Lower lobe of right lung (tissue), 2 donors: Measurements from ENCODE around the gene TMEM41B. TPM values are rescaled to one million over a fixed set of nuclear protein-coding genes. Genes with fewer than 3 reads are reported as not detected.
"Not testable (repeated sequence)": the region's sequence is repeated elsewhere in the genome, so short reads cannot be mapped to it uniquely, and the experiment has no call there.

Source experiments
- ATAC-seq, 2 donors: fragments of 200-7000 bp; cut with Tn5 transposase; one replicate each; pipeline ENCODE4 v1.9.1; 2020 to 2022; ENCODE audit warnings: mild to moderate bottlenecking in 2 of 2, moderate library complexity in 2 of 2
- DNase-seq: peaks from one replicate; pipeline ENCODE4 v3.0.0-alpha.2; 2020
- H3K27ac ChIP-seq: fragments of 200-600 bp; one replicate; pipeline ENCODE4 v1.8.0; 2022
- H3K27me3 ChIP-seq: fragments of 200-600 bp; one replicate; pipeline ENCODE4 v1.8.0; 2022; ENCODE audit warnings: low read depth
- H3K36me3 ChIP-seq: fragments of 200-600 bp; one replicate; pipeline ENCODE4 v1.8.0; 2022; ENCODE audit warnings: mild to moderate bottlenecking
- H3K4me1 ChIP-seq: fragments of 200-600 bp; one replicate; pipeline ENCODE4 v1.8.0; 2022
- H3K4me3 ChIP-seq: fragments of 200-600 bp; one replicate; pipeline ENCODE4 v1.8.0; 2022; ENCODE audit warnings: mild to moderate bottlenecking
- H3K9me3 ChIP-seq: fragments of 200-600 bp; one replicate; pipeline ENCODE4 v1.8.0; 2022
- intact Hi-C: fragments of 100-400 bp; cut with DNase I; formaldehyde crosslinking; loops from one replicate; pipeline ENCODE4 v1.11.0; 2022
- total RNA-seq: library from RNA; stranded (reverse); fragmentation: NEBNext Ultra II Directional; extraction: Animal tissue kit (Norgen Biotek cat#: 25700); gene quantifications from one replicate; pipeline ENCODE4 v1.2.1, GENCODE V29; 2021
- TF ChIP-seq, protein P1 (sequence below): fragments of 200-600 bp; IDR thresholded peaks from one replicate; pipeline ENCODE4 v1.8.0; 2022; ENCODE audit warnings: antibody characterized with exemption, mild to moderate bottlenecking
- donor health status: DM: no; HTN: yes; CAD: no; lungs with severe emphysema.

TMEM41B gene
- total RNA-seq, 1 donor from 2014 or later, result 58.1 TPM

DNA sequence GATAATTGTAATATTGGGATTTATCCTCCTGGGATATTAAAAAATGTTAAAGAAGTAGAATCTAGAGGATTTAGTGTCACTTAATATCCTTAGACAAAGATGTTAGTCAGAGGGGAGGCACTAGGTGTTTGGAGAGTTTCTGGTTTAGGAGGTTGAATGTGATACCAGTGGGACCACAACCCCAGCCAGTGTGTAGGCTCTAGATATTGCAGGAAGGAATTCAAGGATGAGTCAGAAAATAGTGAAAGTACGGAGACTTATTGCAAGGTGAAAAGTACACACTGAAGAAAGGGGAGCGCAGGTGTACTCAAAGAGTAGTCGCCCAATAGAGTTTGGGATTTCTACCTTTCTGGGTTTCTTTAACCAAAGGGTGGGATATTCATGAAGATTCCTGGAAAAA lies 5.7 kb upstream of the TMEM41B start:
- Histone ChIP-seq H3K27me3 (no peaks in the 10 kb centered on the region), H3K4me1 (peaks cover 15% of the 10 kb centered on the region), H3K4me3 (no peak overlapping the region), H3K27ac (peak overlapping the region; percentile 75), H3K36me3 (no peaks in the 10 kb centered on the region), H3K9me3 (no peaks in the 10 kb centered on the region)
- intact Hi-C loops, result no loop called here
- ATAC-seq, result peak in 1 of 2 donors; percentile 24
- no peak for DNase-seq
- TF ChIP-seq, protein P1, sequence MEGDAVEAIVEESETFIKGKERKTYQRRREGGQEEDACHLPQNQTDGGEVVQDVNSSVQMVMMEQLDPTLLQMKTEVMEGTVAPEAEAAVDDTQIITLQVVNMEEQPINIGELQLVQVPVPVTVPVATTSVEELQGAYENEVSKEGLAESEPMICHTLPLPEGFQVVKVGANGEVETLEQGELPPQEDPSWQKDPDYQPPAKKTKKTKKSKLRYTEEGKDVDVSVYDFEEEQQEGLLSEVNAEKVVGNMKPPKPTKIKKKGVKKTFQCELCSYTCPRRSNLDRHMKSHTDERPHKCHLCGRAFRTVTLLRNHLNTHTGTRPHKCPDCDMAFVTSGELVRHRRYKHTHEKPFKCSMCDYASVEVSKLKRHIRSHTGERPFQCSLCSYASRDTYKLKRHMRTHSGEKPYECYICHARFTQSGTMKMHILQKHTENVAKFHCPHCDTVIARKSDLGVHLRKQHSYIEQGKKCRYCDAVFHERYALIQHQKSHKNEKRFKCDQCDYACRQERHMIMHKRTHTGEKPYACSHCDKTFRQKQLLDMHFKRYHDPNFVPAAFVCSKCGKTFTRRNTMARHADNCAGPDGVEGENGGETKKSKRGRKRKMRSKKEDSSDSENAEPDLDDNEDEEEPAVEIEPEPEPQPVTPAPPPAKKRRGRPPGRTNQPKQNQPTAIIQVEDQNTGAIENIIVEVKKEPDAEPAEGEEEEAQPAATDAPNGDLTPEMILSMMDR, result no peak

DNA sequence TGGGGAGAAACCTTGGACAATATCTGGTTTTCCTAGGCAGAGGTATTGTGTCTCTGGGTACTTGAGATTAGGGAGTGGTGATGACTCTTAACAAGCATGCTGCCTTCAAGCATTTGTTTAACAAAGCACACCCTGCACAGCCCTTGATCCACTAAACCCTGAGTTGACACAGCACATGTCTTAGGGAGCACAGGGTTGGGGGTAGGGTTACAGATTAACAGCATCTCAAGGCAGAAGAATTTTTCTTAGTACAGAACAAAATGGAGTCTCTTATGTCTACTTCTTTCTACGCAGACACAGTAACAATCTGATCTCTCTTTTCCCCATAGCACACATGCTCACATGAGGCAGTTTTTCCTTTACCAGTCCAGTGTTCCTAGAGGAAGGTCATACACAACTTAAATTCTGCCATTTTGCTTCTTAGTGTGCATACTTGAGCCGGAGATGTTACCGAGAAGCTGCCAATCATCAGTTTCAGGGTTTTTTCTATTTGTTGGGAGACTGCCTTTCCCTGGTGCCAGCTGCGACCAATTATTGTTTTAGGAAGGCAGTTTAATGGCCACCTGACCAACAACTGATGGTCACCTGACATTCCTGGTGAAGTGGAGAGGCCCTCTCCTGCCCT lies 5.1 kb upstream of the TMEM41B start:
- H3K27me3 ChIP-seq, intact Hi-C loops, DNase-seq, H3K9me3 ChIP-seq, H3K36me3 ChIP-seq, H3K4me3 ChIP-seq: not testable (repeated sequence)
- Histone ChIP-seq H3K27ac (peak overlapping the region; percentile 75), H3K4me1 (peaks cover 16% of the 10 kb centered on the region)
- ATAC-seq, result peak in 1 of 2 donors; percentile 32

DNA sequence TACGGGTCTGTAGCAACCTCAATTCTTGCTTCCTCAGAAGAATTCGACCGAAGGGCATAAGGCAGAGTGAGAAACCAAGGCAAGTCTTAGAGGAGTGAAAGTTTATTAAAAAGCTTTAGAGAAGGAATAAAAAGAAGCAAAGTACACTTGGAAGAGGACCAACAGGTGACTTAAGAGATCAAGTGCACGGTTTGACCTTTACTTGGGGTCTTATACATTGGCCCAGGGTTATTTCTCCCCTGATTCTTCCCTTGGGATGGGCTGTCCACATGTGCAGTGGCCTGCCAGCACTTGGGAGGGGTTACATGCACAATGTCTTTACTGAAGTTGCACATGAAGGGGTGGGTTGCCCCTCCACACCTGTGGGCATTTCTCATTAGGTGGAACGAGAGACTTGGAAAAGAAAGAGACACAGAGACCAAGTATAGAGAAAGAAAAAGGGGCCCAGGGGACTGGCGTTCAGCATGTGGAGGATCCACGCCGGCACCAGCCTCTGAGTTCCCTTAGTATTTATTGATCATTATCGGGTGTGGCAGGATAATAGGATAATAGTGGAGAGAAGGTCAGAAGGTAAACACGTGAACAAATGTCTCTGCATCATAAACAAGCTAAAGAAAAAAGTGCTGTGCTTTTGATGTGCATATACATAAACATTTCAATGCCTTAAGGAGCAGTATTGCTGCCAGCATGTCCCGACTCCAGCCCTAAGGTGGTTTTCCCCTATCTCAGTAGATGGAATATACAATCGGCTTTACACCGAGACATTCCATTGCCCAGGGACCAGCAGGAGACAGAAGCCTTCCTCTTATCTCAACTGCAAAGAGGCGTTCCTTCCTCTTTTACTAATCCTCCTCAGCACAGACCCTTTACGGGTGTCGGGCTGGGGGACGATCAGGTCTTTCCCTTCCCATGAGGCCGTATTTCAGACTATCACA lies 4.3 kb upstream of the TMEM41B start:
- H3K9me3 ChIP-seq, intact Hi-C loops, H3K36me3 ChIP-seq, H3K4me3 ChIP-seq, ATAC-seq, DNase-seq, H3K27me3 ChIP-seq: not testable (repeated sequence)
- Histone ChIP-seq H3K27ac (peak overlapping the region; percentile 68), H3K4me1 (peaks cover 16% of the 10 kb centered on the region)

DNA sequence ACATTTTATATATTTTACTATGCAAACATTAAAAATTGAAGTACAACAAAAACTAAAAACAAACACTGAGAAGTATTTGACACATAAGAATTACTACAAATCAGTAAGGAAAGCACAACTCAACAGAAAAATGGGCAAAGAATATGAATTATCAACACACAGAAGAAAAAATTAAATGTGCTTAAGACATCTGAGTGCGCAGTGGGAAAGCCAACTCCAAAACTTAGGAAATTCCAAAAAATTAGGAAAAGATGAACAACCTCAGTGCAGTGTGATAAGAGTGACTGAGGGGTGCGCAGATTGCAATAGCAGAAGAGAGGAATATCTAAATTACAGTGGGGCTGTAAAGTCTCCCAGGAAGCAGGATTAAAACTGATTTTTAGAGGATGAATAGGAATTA lies 1.9 kb upstream of the TMEM41B start:
- Histone ChIP-seq H3K36me3 (no peaks in the 10 kb centered on the region), H3K27ac (no peak overlapping the region), H3K4me3 (no peak overlapping the region), H3K9me3 (no peaks in the 10 kb centered on the region), H3K4me1 (peaks cover 34% of the 10 kb centered on the region), H3K27me3 (no peaks in the 10 kb centered on the region)
- ATAC-seq (no peak), DNase-seq (no peak)
- TF ChIP-seq, protein P1, result no peak
- intact Hi-C loops, result no loop called here

DNA sequence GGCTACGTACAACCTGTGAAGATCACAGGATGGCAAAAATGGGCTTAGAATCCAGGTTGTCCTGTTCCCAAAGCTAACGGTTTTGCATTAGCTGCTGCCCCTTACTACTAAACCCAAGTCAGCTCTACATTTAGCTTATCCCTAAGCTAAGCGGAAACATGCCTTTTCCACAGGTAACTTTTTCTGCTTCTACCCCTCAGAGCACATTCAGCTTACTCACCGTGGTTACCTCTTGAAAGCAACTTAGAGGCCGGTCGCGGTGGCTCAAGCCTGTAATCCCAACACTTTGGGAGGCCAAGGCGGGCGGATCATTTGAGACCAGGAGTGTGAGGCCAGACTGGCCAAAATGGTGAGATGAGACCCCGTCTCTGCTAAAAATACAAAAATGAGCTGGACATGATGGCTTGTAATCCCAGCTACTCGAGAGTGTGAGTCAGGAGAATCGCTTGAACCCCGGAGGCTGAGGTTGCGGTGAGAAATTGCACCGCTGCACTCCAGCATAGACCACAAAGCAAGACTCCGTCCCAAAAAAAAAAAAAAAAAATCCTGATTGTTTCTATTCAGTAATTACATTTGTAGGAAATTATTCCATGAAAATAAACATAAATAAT lies 790 bp upstream of the TMEM41B start:
- H3K4me3 ChIP-seq, result peak overlapping the region; percentile 92
- TF ChIP-seq, protein P1, result no peak
- peak; percentile 55 for DNase-seq
- H3K4me1 ChIP-seq, result peaks cover 34% of the 10 kb centered on the region
- H3K27ac ChIP-seq, result peak overlapping the region; percentile 87
- no peaks in the 10 kb centered on the region for H3K9me3 ChIP-seq
- no peaks in the 10 kb centered on the region for H3K27me3 ChIP-seq
- peak in 1 of 2 donors; percentile 0 for ATAC-seq
- H3K36me3 ChIP-seq, result no peaks in the 10 kb centered on the region
- intact Hi-C loops, result no loop called here

DNA sequence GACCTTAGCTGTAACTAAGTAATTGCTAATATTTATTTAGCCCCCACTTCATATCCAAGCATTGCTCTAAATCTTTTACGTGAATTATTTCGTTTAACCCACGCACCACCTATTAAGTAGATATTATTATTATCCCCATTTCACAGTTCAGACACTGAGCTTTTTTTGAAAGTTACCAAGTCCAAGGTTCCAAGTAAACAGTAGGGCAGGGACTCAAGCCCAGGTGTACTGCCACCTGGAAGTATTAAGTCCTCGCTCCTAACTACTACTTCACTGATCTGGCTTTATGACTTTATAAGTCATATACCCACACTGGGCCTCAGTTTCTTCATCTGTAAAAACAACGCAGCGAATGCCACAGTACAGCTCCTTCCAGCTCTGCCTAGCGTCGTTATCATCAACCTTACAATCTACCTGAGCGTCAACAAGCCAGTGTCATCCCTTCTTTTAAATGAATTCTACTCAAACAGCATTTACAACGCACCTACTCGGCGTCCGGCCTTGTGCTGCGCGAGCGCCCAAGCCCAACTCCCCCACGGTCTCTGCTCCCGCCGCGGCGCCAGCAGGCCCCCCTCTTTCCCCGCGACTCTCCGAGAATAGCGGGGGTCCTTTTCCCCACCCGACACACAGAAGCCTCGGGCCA lies 624 bp downstream of the TMEM41B start:
- no peaks in the 10 kb centered on the region for H3K9me3 ChIP-seq
- DNase-seq, result no peak
- no peaks in the 10 kb centered on the region for H3K36me3 ChIP-seq
- peak; percentile 42 to 48 for ATAC-seq
- intact Hi-C loops, result no loop called here
- H3K4me1 ChIP-seq, result peaks cover 30% of the 10 kb centered on the region
- TF ChIP-seq, protein P1, result no peak
- H3K27me3 ChIP-seq, result no peaks in the 10 kb centered on the region
- H3K4me3 ChIP-seq, result peak overlapping the region; percentile 92
- H3K27ac ChIP-seq, result peak overlapping the region; percentile 87
